Stimulated activated naive CD4-positive, alpha-beta T cell (primary cell): Measurements from ENCODE around the gene ATRAID.
"Not testable (repeated sequence)": the region's sequence is repeated elsewhere in the genome, so short reads cannot be mapped to it uniquely, and the experiment has no call there.

ENCODE experiments used
- DNase-seq, 6 experiments: peaks; one replicate each; lab custom pipeline; 2025; lab: John Stamatoyannopoulos, UW

The ATRAID gene

GRCh38 chr2:27211943-27212625, at the start of gene ATRAID, which contains the start of gene SLC5A6:
Gene ATRAID, plus strand, starts transcription at chr2:27212041. Its CDS starts 328 bp downstream, at chr2:27212369.
Gene SLC5A6, minus strand, starts transcription at chr2:27212268. Its CDS starts 4,618 bp downstream, at chr2:27207650.
- peak; percentile 78 to 97 (median 92) for DNase-seq

- DNase-seq = no peak
Observed at GRCh38 chr2:27162151-27163121, 49.4 kb upstream of the ATRAID start.

DNA sequence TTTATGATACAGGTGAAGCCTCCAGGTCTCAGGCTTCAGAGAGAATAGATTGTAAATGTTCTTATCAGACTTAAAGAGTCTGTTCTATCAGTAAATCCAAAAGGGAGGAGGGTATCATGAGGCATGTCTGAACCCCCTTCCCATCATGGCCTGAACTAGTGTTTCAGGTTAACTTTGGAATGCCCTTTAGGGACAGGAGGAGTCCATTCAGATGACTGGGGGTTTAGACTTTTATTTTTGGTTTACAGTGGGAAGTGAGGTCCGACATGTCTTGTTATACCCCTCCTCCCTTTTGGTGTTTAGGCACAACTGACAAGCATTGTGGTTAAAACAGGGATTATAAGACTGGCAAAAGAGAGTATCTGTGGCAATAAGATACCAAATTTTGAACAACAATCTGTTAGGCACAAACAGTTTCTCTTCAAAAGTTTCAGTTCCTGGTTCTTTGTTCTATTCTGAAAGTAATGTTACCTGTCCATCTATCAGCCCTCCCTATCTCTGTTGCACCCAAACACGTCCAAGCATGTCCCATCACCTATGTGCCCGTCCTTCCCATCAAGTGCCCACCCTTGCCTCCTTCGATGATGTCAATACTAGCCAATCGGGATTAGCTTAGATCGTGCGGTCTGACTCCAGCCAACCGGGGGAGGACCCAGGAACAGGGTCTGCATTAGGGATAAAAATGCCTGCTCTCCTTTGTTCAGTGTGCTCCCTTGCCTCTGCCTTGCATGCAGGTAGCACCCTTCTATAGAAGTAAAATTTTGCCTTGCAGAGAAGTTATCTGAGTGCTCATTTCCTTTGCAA, 46.7 kb upstream of the ATRAID start:
- DNase-seq = no peak

- DNase-seq = no peak
Observed at GRCh38 chr2:27170581-27171337, 41.1 kb upstream of the ATRAID start.

DNA sequence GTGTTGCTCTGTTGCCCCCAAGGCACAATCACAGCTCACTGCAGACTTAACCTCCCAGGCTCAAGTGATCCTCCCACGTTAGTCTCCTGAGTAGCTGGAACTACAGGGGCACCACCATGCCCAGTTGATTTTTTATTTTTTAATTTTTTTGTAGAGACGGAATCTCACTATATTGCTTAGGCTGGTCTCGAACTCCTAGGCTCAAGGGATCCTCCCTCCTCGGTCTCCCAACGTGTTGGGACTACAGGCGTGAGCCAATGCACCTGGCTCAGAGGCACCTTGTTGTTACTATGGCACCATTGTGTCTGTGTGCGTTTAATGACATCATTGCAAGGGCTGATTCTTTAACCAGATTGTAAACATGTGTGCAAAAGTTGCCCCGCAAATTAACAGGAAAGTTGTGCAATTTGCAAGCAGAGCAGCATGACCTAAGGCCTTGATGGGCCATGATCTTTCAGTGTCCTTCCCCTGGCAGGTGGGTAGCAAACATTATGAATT, 40.4 kb upstream of the ATRAID start:
- no peak for DNase-seq

- no peak for DNase-seq
Observed at GRCh38 chr2:27174638-27175037, 37.2 kb upstream of the ATRAID start.

DNA sequence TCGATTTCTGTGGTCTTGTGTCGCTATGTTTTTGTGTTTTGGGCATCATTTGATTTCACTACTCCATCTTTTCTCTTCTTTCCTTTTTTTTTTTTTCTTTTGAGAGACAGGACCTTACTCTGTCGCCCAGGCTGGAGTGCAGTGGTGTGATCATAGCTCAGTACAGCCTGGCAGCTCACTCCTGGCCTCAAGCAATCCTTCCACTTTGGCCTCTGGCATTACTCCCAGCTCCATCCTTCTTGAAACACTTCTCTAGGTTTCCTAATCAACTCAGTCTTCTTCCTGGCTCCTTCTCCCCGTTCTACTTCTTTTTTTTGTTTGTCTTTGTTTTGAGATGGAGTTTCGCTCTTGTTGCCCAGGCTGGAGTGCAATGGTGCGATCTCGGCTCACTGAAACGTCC, 36.5 kb upstream of the ATRAID start:
- no peak for DNase-seq

DNA sequence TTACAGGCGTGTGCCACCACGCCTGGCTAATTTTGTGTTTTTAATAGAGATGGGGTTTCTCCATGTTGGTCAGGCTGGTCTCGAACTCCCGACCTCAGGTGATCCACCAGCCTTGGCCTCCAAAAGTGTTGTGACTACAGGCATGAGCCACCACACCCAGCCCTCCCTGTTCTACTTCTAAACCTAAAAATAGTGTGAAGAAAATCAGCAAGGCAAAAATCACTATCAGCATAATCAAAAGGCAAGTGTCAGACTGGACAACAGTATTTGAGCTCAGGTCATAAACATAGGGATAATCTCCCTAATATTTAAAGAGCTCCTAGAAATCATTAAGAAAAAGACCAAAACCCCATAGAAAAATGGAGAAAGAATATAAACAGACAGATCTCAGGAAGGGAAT, 36.1 kb upstream of the ATRAID start:
- DNase-seq = not testable (repeated sequence)

DNA sequence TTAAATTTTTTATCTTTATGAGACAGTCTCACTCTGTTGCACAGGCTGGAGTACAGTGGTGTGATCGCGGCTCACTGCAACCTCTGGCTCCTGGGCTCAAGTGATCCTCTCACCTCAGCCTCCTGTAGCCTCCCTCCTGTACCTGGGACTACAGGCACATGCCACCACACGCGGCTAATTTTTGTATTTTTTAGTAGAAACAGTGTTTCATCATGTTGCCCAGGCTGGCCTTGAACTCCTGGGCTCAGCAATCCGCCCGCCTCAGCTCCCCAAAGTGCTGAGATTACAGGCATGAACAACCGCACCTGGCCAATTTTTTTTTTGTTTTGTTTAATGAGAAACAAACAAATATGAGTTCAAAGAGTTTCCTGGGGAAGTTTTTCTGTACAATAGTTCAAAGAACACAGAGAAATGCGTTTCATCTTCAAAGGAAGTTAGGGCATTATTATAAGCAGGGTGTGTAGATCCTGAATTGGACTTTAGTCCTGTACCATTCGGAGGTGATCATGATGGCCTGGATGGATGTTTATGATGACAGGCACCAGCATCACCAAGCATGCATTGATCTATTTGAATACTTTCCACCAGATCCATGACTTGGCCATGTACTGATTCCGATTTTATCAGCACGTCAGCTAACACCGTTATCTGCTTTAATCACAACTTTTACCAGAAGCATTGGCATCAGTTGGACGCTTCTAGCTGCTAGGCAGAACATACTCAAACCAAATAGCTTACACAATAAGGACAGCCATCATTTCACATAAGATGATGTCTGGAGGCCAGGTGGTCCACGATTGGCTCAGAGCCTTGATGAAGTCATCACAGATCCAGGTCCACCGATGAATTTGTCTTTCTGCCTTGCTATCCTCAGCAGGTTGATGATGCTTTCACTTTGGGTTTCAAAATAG, 34.1 kb upstream of the ATRAID start:
- no peak for DNase-seq

GRCh38 chr2:27178469-27178868, 33.4 kb upstream of the ATRAID start:
- no peak for DNase-seq

DNA sequence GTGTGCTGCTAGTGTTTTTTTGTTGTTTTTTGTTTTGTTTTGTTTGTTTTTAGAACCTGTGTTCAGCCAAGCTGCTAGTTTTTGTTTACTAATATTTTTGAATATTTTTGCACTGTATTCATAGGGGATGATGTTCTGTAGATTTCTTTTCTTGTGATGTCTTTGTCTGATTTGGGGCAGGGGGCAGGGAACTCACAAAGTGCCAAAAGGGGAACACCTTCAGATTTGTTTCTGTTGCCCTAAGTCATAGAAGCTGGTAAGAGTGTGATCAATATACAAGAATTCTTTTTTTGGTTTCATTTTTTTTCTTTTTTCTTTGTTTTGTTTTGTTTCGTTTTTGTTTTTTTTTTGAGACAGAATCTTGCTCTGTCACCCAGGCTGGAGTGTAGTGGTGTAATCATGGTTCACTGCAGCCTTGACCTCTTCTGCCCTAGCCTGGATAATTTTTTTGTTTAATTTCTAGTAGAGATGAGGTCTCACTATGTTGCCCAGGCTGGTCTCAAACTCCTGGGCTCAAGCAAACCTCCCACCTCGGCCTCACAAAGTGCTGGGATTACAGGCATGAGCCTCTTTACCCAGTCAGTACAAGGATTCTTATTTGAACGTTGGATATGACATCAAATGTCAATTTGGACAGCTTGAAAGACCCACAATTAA, 32.4 kb upstream of the ATRAID start:
- DNase-seq = no peak

GRCh38 chr2:27182346-27182745, 29.5 kb upstream of the ATRAID start:
- DNase-seq = no peak

- DNase-seq = no peak
Observed at GRCh38 chr2:27184115-27184514, 27.7 kb upstream of the ATRAID start.

DNA sequence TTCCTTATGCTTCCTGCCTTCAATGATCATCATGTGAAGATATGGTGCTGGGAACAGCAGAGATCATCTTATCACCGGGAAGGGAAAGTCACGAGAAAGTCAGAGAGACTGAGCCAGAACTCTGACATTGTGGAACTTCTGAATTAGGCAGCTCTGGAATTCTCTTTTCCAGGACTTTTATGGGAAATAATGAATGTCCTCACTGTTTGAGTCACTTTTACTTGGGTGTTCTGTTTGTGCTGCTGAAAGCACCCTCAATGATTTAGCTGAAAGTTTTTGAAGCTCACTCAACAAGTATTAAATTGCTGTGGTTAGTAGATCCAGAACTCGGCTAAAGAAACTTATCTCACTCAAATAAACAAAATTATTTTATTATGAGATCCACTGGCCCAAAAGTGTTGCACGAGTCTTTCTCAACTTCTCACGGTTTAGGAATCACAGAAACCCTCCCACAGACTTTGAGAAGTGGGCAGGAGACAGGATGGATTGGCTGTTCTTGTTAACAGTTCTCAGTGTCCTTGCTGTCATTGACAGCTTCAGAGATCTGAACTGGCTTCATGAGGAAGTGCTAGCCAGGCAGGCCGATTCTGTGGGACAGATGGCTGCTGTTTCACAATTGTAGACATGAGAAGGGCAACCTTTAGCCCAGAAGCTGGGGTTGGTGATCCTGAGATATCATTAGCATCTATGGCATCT, 26.4 kb upstream of the ATRAID start:
- no peak for DNase-seq

DNA sequence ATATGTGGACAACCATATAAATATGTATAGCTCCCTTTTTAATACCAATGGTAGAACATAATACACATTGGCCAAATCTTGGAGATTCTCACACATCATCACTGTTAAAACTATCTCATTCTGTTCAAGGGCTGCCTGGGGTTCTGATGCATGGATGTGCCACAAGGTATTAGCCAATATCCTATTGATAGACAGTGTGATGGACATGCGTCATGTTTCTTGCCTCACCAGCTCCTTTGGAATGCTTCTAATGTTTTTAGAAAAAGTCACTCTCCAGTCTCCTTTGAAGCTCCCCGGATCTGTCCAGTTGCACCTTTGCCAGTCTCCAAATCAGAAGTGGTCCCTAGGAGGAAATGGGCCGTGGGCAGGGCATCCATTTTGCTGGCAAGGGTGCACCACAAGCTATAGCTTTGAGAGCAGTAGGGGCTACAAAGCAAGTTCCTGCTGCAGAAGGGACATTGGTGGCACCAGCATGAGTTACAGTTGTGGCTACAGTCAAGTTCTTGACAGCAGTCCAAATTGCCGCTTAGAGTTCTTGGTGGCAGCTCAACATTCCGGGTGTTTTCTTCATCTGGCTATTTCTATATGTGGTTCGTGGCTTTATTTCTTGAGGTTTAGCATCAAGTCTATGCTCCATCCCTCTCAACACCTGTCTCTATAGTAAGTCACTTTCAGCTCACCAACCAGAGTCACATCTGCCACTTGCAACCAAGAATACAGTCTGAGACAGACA, 25.1 kb upstream of the ATRAID start:
- DNase-seq = no peak

GRCh38 chr2:27189989-27190388, 21.9 kb upstream of the ATRAID start:
- no peak for DNase-seq

GRCh38 chr2:27191070-27191829, 20.6 kb upstream of the ATRAID start:
- peak in 5 of 6 experiments; percentile 21 to 60 (median 26) for DNase-seq
